IMR-90 (cell line): ENCODE data around the gene VIPR1. TPM values are rescaled to one million over a fixed set of nuclear protein-coding genes. Genes with fewer than 3 reads are reported as not detected.

ENCODE experiments used
- ATAC-seq: fragments of 200-7000 bp; cut with Tn5 transposase; 2 replicates; pipeline ENCODE4 v1.9.1; 2020; ENCODE audit warnings: low read depth, mild to moderate bottlenecking, moderate library complexity
- BruUV-seq: library from RNA; stranded (reverse); fragments of 400-500 nt; replicated peaks from 2 replicates; lab custom pipeline; 2021; lab: Mats Ljungman, UMichigan
- CTCF ChIA-PET: fragments of 300-600 bp; formaldehyde crosslinking; extraction: SDS; loops from one replicate; lab custom pipeline; 2021; ENCODE audit warnings: antibody characterized with exemption; lab: Yijun Ruan, JAX
- POLR2A ChIA-PET: fragments of 300-600 bp; sonication (Branson Sonifier 250); formaldehyde crosslinking; loops from one replicate; lab custom pipeline; 2022; ENCODE audit warnings: antibody characterized with exemption; ENCODE audit not compliant: unreplicated experiment; lab: Charles Lee
- DNase-seq: peaks from one replicate; pipeline ENCODE4 v3.0.0; 2013
- H2AFZ ChIP-seq: replicated peaks from 2 replicates; pipeline ENCODE3; 2013; ENCODE audit warnings: low read length, mild to moderate bottlenecking; ENCODE audit not compliant: poor library complexity
- H2AK5ac ChIP-seq: 2 replicates; pipeline ENCODE4 v1.6.1; 2013; ENCODE audit warnings: low read depth, low read length, inconsistent platforms
- H2AK9ac ChIP-seq: replicated peaks from 2 replicates; pipeline ENCODE3; 2013; ENCODE audit warnings: mild to moderate bottlenecking, low read depth, low read length, moderate library complexity; ENCODE audit not compliant: poor library complexity
- H2BK120ac ChIP-seq: 2 replicates; pipeline ENCODE4 v1.6.1; 2013; ENCODE audit warnings: low read depth, low read length, inconsistent platforms
- H2BK15ac ChIP-seq: 3 replicates; pipeline ENCODE4 v1.6.1; 2013; ENCODE audit warnings: low read depth, low read length, inconsistent platforms
- H2BK20ac ChIP-seq: 2 replicates; pipeline ENCODE4 v1.6.1; 2013; ENCODE audit warnings: low read depth, mild to moderate bottlenecking, inconsistent platforms, low read length, moderate library complexity
- H2BK5ac ChIP-seq: 2 replicates; pipeline ENCODE4 v1.6.1; 2013; ENCODE audit warnings: mild to moderate bottlenecking, low read depth, low read length, inconsistent platforms; ENCODE audit not compliant: poor library complexity, severe bottlenecking
- H3K14ac ChIP-seq: replicated peaks from 2 replicates; pipeline ENCODE4 v1.6.1; 2013; ENCODE audit warnings: low read depth, low read length, inconsistent platforms
- H3K18ac ChIP-seq: 2 replicates; pipeline ENCODE4 v1.6.1; 2013; ENCODE audit warnings: low read depth, low read length, control low read depth
- H3K23ac ChIP-seq: 2 replicates; pipeline ENCODE4 v1.6.1; 2013; ENCODE audit warnings: low read depth, low read length, inconsistent platforms
- H3K27ac ChIP-seq: 2 replicates; pipeline ENCODE4 v1.5.1; 2013; ENCODE audit warnings: mild to moderate bottlenecking, control low read depth, low read length; ENCODE audit not compliant: insufficient read depth
- H3K27me3 ChIP-seq: 2 replicates; pipeline ENCODE4 v1.6.1; 2013; ENCODE audit warnings: low read length; ENCODE audit not compliant: control insufficient read depth, insufficient read depth
- H3K36me3 ChIP-seq: 2 replicates; pipeline ENCODE4 v1.6.1; 2013; ENCODE audit warnings: low read length, mixed read lengths; ENCODE audit not compliant: control insufficient read depth, insufficient read depth
- H3K4ac ChIP-seq: 2 replicates; pipeline ENCODE4 v1.6.1; 2013; ENCODE audit warnings: low read depth, low read length, inconsistent platforms
- H3K4me1 ChIP-seq: 2 replicates; pipeline ENCODE4 v1.6.1; 2013; ENCODE audit warnings: low read length, mixed read lengths; ENCODE audit not compliant: control insufficient read depth, insufficient read depth
- H3K4me2 ChIP-seq: 2 replicates; pipeline ENCODE4 v1.6.1; 2013; ENCODE audit warnings: low read depth, mild to moderate bottlenecking, control low read depth, low read length, moderate library complexity
- H3K4me3 ChIP-seq: 2 replicates; pipeline ENCODE4 v1.5.1; 2013; ENCODE audit warnings: low read depth, mild to moderate bottlenecking, control low read depth, low read length, moderate library complexity; ENCODE audit not compliant: insufficient read depth
- H3K56ac ChIP-seq: 2 replicates; pipeline ENCODE4 v1.6.1; 2013; ENCODE audit warnings: low read length, inconsistent platforms; ENCODE audit not compliant: insufficient read depth; ENCODE audit errors: extremely low read depth
- H3K79me1 ChIP-seq, 2 experiments: 2 replicates each; pipeline ENCODE4 v1.6.1; 2013; ENCODE audit warnings: low read length in 2 of 2, inconsistent platforms in 1 of 2, low read depth in 1 of 2
- H3K9ac ChIP-seq: 2 replicates; pipeline ENCODE4 v1.6.1; 2013; ENCODE audit warnings: low read depth, low read length, control low read depth
- H3K9me1 ChIP-seq: 2 replicates; pipeline ENCODE4 v1.6.1; 2013; ENCODE audit warnings: low read length, inconsistent platforms; ENCODE audit not compliant: insufficient read depth
- H3K9me3 ChIP-seq: 2 replicates; pipeline ENCODE4 v1.6.1; 2013; ENCODE audit warnings: low read length; ENCODE audit not compliant: control insufficient read depth, insufficient read depth
- H4K20me1 ChIP-seq: 2 replicates; pipeline ENCODE4 v1.6.1; 2013; ENCODE audit warnings: low read length, inconsistent platforms; ENCODE audit not compliant: insufficient read depth
- H4K5ac ChIP-seq: 2 replicates; pipeline ENCODE4 v1.6.1; 2013; ENCODE audit warnings: mild to moderate bottlenecking, low read depth, low read length, control low read depth
- H4K8ac ChIP-seq, 2 experiments: 2 replicates each; pipeline ENCODE4 v1.6.1; 2013; ENCODE audit warnings: low read depth in 2 of 2, low read length in 2 of 2, control low read depth in 1 of 2, inconsistent platforms in 1 of 2
- H4K91ac ChIP-seq: 2 replicates; pipeline ENCODE4 v1.6.1; 2013; ENCODE audit warnings: low read depth, low read length, inconsistent platforms; ENCODE audit not compliant: insufficient read depth
- BHLHE40 ChIP-seq: fragments of 150-350 bp; IDR thresholded peaks from 2 replicates; pipeline ENCODE4 v1.6.1; 2016; ENCODE audit warnings: mild to moderate bottlenecking, low read depth, low read length
- CHD1 ChIP-seq: IDR thresholded peaks from 2 replicates; pipeline ENCODE4 v1.6.1; 2012; ENCODE audit warnings: low read depth, low read length, improper control_type of control experiment
- FOS ChIP-seq: fragments of 150-350 bp; IDR thresholded peaks from 2 replicates; pipeline ENCODE4 v1.6.1; 2016; ENCODE audit warnings: low read depth, low read length
- MAFK ChIP-seq: IDR thresholded peaks from 2 replicates; pipeline ENCODE4 v1.6.1; 2012; ENCODE audit warnings: low read depth, low read length, improper control_type of control experiment
- MAZ ChIP-seq: IDR thresholded peaks from 2 replicates; pipeline ENCODE4 v1.6.1; 2012; ENCODE audit warnings: low read depth, mild to moderate bottlenecking, low read length, improper control_type of control experiment, moderate library complexity, borderline replicate concordance
- NFE2L2 ChIP-seq: fragments of 150-350 bp; IDR thresholded peaks from 2 replicates; pipeline ENCODE4 v1.6.1; 2016; ENCODE audit warnings: low read depth, mild to moderate bottlenecking, low read length
- POLR2A ChIP-seq: IDR thresholded peaks from 2 replicates; pipeline ENCODE4 v1.6.1; 2012; ENCODE audit warnings: mild to moderate bottlenecking, low read depth, low read length
- RCOR1 ChIP-seq: IDR thresholded peaks from 2 replicates; pipeline ENCODE4 v1.6.1; 2012; ENCODE audit warnings: mild to moderate bottlenecking, low read length, improper control_type of control experiment; ENCODE audit not compliant: insufficient replicate concordance
- RFX5 ChIP-seq: IDR thresholded peaks from 2 replicates; pipeline ENCODE4 v1.8.0; 2012; ENCODE audit warnings: low read depth, mild to moderate bottlenecking, low read length, moderate library complexity
- SMC3 ChIP-seq: fragments of 150-350 bp; IDR thresholded peaks from 2 replicates; pipeline ENCODE4 v1.6.1; 2016; ENCODE audit warnings: low read depth, mild to moderate bottlenecking, antibody characterized with exemption, low read length, moderate library complexity
- WGBS, 2 experiments: methylation state at CpG; one replicate each; pipeline versions ENCODE4 v1.1.5 to v1.1.7; 2013; ENCODE audit warnings: missing lambda C conversion rate in 2 of 2; ENCODE audit not compliant: insufficient read length in 1 of 2; ENCODE audit errors: extremely low coverage in 2 of 2; 5-methylcytosine and 5-hydroxymethylcytosine counted together
- dilution Hi-C: fragments of 300-500 bp; cut with HindIII; formaldehyde crosslinking; loops from one replicate; pipeline ENCODE4 v1.14.3; 2018; ENCODE audit warnings: low sequenced_read_pairs; ENCODE audit not compliant: unreplicated experiment
- in situ Hi-C: fragments of 300-500 bp; cut with MboI; formaldehyde crosslinking; loops from 3 replicates; pipeline ENCODE4 v1.14.3; 2019; ENCODE audit warnings: low sequenced_read_pairs, inconsistent platforms, mixed read lengths
- intact Hi-C: fragments of 100-400 bp; cut with micrococcal nuclease; formaldehyde crosslinking; loops from 2 replicates; pipeline ENCODE4 v1.10.0; 2022
- polyA plus RNA-seq, 3 experiments: library from polyadenylated mRNA; depleted of rRNA; stranded (reverse); fragments of >200 nt; gene quantifications; 2 replicates each; pipeline ENCODE4 v1.2.3, GENCODE V29; 2012; ENCODE audit warnings: low replicate concordance in 1 of 3
- total RNA-seq: library from RNA; depleted of rRNA; stranded (reverse); fragments of >200 nt; gene quantifications from 2 replicates; pipeline ENCODE4 v1.2.3, GENCODE V29; 2012
- TF ChIP-seq, protein P1 (sequence below): fragments of 150-350 bp; IDR thresholded peaks from 2 replicates; pipeline ENCODE4 v1.6.1; 2016; ENCODE audit warnings: low read depth, mild to moderate bottlenecking, low read length, moderate library complexity, borderline replicate concordance

The VIPR1 gene
- total and polyA plus RNA-seq, 2 of the 4 experiments (the other 2 are of a cell fraction): not detected

DNA sequence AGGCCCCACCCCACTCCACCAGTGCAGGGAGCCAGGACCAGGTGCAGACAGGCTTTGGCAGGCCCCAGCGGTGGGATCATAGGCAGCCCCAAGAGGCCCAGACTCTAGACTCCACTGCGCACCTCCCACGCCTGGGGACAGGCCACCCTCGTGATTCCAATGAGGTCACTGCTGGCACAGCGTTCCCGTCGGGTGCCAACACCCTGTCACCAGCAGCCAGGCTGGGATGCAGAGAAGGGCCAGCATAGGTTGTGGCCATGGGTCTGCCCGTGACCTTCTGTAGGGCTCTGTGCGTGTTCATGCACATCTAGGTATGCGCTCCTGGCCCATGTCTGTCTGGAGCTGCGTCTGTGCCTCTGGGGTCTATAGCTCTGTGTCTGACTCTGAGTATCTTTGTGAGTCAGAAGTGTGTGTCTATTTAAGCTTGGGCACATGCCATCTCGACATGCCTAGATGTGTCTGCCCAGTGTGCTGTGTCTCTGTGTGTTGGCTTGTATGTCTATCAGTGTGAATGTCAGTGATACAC, 13.0 kb downstream of the VIPR1 start:
- Histone ChIP-seq H3K23ac (no peak overlapping the region), H4K91ac (no peak overlapping the region), H3K36me3 (no peaks in the 10 kb centered on the region), H3K27me3 (peaks cover 10% of the 10 kb centered on the region), H3K14ac (no peak overlapping the region), H3K9me3 (no peaks in the 10 kb centered on the region), H3K4me2 (no peak overlapping the region), H2BK5ac (no peak overlapping the region), H3K18ac (no peak overlapping the region), H3K9me1 (no peaks in the 10 kb centered on the region), H3K56ac (no peak overlapping the region), H3K9ac (no peak overlapping the region), H3K4me3 (no peak overlapping the region), H2AK5ac (no peak overlapping the region), H3K4ac (no peak overlapping the region), H3K79me1 (no peaks in the 10 kb centered on the region), H3K4me1 (no peaks in the 10 kb centered on the region), H2BK20ac (no peak overlapping the region), H2BK15ac (no peak overlapping the region), H2BK120ac (no peak overlapping the region), H4K5ac (no peak overlapping the region), H2AFZ (no peak overlapping the region), H2AK9ac (no peak overlapping the region), H4K20me1 (no peaks in the 10 kb centered on the region), H3K27ac (no peak overlapping the region), H4K8ac (no peak overlapping the region)
- no TSS peak for BruUV-seq
- in situ Hi-C loops: no loop called here
- TF ChIP-seq POLR2A (no peak), MAZ (no peak), MAFK (no peak), BHLHE40 (no peak), NFE2L2 (no peak), FOS (no peak), RFX5 (no peak), RCOR1 (no peak), CHD1 (no peak), SMC3 (no peak)
- TF ChIP-seq, protein P1, sequence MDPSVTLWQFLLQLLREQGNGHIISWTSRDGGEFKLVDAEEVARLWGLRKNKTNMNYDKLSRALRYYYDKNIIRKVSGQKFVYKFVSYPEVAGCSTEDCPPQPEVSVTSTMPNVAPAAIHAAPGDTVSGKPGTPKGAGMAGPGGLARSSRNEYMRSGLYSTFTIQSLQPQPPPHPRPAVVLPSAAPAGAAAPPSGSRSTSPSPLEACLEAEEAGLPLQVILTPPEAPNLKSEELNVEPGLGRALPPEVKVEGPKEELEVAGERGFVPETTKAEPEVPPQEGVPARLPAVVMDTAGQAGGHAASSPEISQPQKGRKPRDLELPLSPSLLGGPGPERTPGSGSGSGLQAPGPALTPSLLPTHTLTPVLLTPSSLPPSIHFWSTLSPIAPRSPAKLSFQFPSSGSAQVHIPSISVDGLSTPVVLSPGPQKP: no peak
- ChIA-PET POLR2A (no interaction called here), CTCF (no interaction called here)
- intact Hi-C loops: loop anchor here (1.0 kb wide), 1 partner anchor 11 kb away; no protein-coding TSS in a partner anchor
- WGBS, 2 experiments: 66% methylated on average over 8 of the region's 12 CpGs; no CpG with 5 or more reads in 1 of the 2 experiments
- ATAC-seq: no peak
- dilution Hi-C loops: no loop called here
- no peak for DNase-seq
